Measurements from ENCODE around the gene FSTL5. TPM values are rescaled to one million over a fixed set of nuclear protein-coding genes. Genes with fewer than 3 reads are reported as not detected.

FSTL5 gene
- total RNA-seq, 2 donors from 2014 or later: not detected

- no peak overlapping the region for H3K4me3 ChIP-seq
- TF ChIP-seq CTCF (IDR thresholded peaks at IDR 0.05): no peak
- no peaks in the 10 kb centered on the region for H3K4me1 ChIP-seq (ENCODE audit: control insufficient read depth in 1 of 2, low read depth in 2 of 2)
- H3K27me3 ChIP-seq (replicated peaks; ENCODE audit: insufficient read depth): no peaks in the 10 kb centered on the region
- H3K27ac ChIP-seq: no peak overlapping the region
- no peaks in the 10 kb centered on the region for H3K9me3 ChIP-seq
- DNase-seq (ENCODE audit: low spot score) (no peak), ATAC-seq (ENCODE audit: insufficient number of reproducible peaks, low FRiP score, low read depth) (no peak)
- no peaks in the 10 kb centered on the region for H3K36me3 ChIP-seq
These were observed 12.4 kb downstream of the FSTL5 start for GRCh38 chr4:162151386-162151785.

GRCh38 chr4:162149644-162150043 is 14.2 kb downstream of the FSTL5 start:
- no peaks in the 10 kb centered on the region for H3K27me3 ChIP-seq (replicated peaks; ENCODE audit: insufficient read depth)
- ATAC-seq (ENCODE audit: insufficient number of reproducible peaks, low FRiP score, low read depth): no peak
- H3K4me3 ChIP-seq: no peak overlapping the region
- DNase-seq (ENCODE audit: low spot score): no peak
- no peak overlapping the region for H3K27ac ChIP-seq
- TF ChIP-seq CTCF (IDR thresholded peaks at IDR 0.05): no peak
- no peaks in the 10 kb centered on the region for H3K4me1 ChIP-seq (ENCODE audit: control insufficient read depth in 1 of 2, low read depth in 2 of 2)
- no peaks in the 10 kb centered on the region for H3K9me3 ChIP-seq
- H3K36me3 ChIP-seq: no peaks in the 10 kb centered on the region

- no peak for TF ChIP-seq CTCF (IDR thresholded peaks at IDR 0.05)
- ATAC-seq (ENCODE audit: insufficient number of reproducible peaks, low FRiP score, low read depth) (no peak), DNase-seq (ENCODE audit: low spot score) (no peak)
- Histone ChIP-seq H3K36me3 (no peaks in the 10 kb centered on the region), H3K4me1 (ENCODE audit: control insufficient read depth in 1 of 2, low read depth in 2 of 2) (no peaks in the 10 kb centered on the region), H3K27me3 (replicated peaks; ENCODE audit: insufficient read depth) (no peaks in the 10 kb centered on the region), H3K4me3 (no peak overlapping the region), H3K27ac (no peak overlapping the region), H3K9me3 (no peaks in the 10 kb centered on the region)
These were observed 23.6 kb downstream of the FSTL5 start for GRCh38 chr4:162140051-162140683.

GRCh38 chr4:162139412-162139811 is 24.4 kb downstream of the FSTL5 start:
- no peaks in the 10 kb centered on the region for H3K27me3 ChIP-seq (replicated peaks; ENCODE audit: insufficient read depth)
- H3K4me1 ChIP-seq (ENCODE audit: control insufficient read depth in 1 of 2, low read depth in 2 of 2): no peaks in the 10 kb centered on the region
- H3K36me3 ChIP-seq: no peaks in the 10 kb centered on the region
- no peak overlapping the region for H3K27ac ChIP-seq
- ATAC-seq (ENCODE audit: insufficient number of reproducible peaks, low FRiP score, low read depth) (no peak), DNase-seq (ENCODE audit: low spot score) (no peak)
- no peak overlapping the region for H3K4me3 ChIP-seq
- no peaks in the 10 kb centered on the region for H3K9me3 ChIP-seq
- no peak for TF ChIP-seq CTCF (IDR thresholded peaks at IDR 0.05)

GRCh38 chr4:162131256-162131655 is 32.5 kb downstream of the FSTL5 start:
- H3K4me3 ChIP-seq: no peak overlapping the region
- DNase-seq (ENCODE audit: low spot score) (no peak), ATAC-seq (ENCODE audit: insufficient number of reproducible peaks, low FRiP score, low read depth) (no peak)
- H3K27ac ChIP-seq: no peak overlapping the region
- no peaks in the 10 kb centered on the region for H3K9me3 ChIP-seq
- no peak for TF ChIP-seq CTCF (IDR thresholded peaks at IDR 0.05)
- H3K36me3 ChIP-seq: no peaks in the 10 kb centered on the region
- no peaks in the 10 kb centered on the region for H3K4me1 ChIP-seq (ENCODE audit: control insufficient read depth in 1 of 2, low read depth in 2 of 2)
- no peaks in the 10 kb centered on the region for H3K27me3 ChIP-seq (replicated peaks; ENCODE audit: insufficient read depth)

Data from thoracic aorta (tissue), 2 donors.